K562 (cell line): ENCODE results near the gene RBMS1. TPM values are rescaled to one million over a fixed set of nuclear protein-coding genes. Genes with fewer than 3 reads are reported as not detected.

Source experiments
- AFF4 ChIP-seq: sonication (generic); formaldehyde crosslinking; IDR thresholded peaks from 2 replicates; pipeline ENCODE4 v1.8.0; 2023; ENCODE audit warnings: mild to moderate bottlenecking, missing genetic modification reagents
- ATF7 ChIP-seq: fragments of 450-650 bp; IDR thresholded peaks from 2 replicates; pipeline ENCODE4 v1.7.1; 2014; ENCODE audit warnings: mild to moderate bottlenecking, moderate library complexity
- BRF2 ChIP-seq: IDR thresholded peaks from 3 replicates; pipeline ENCODE4 v1.6.1; 2011; ENCODE audit warnings: borderline replicate concordance, mild to moderate bottlenecking; ENCODE audit not compliant: insufficient read length, insufficient read depth
- ETS1 ChIP-seq: conservative IDR thresholded peaks from 2 replicates; pipeline ENCODE4 v1.6.1; 2011; ENCODE audit warnings: low read depth, mild to moderate bottlenecking, low read length; ENCODE audit not compliant: control insufficient read depth
- EWSR1 ChIP-seq: fragments of 450-650 bp; IDR thresholded peaks from 2 replicates; pipeline ENCODE4 v1.6.1; 2018; ENCODE audit warnings: borderline replicate concordance, mild to moderate bottlenecking, low read depth, moderate library complexity; ENCODE audit not compliant: partially characterized antibody
- HBP1 ChIP-seq: fragments of 450-650 bp; formaldehyde crosslinking; IDR thresholded peaks from 2 replicates; pipeline ENCODE4 v1.4.0; 2022; ENCODE audit warnings: missing genetic modification characterization
- KDM5B ChIP-seq: fragments of 200-600 bp; sonication (generic); IDR thresholded peaks from 2 replicates; pipeline ENCODE4 v1.6.1; 2012; ENCODE audit warnings: low read depth, mild to moderate bottlenecking, moderate library complexity, low read length, control low read depth, inconsistent platforms; ENCODE audit not compliant: insufficient replicate concordance
- KLF16 ChIP-seq: IDR thresholded peaks from 2 replicates; pipeline ENCODE4 v1.6.1; 2016; ENCODE audit warnings: antibody characterized with exemption
- MCM3 ChIP-seq: fragments of 450-650 bp; IDR thresholded peaks from 2 replicates; pipeline ENCODE4 v1.6.1; 2016
- NELFE ChIP-seq: IDR thresholded peaks from 2 replicates; pipeline ENCODE4 v1.6.1; 2011; ENCODE audit warnings: mild to moderate bottlenecking; ENCODE audit not compliant: insufficient read depth, insufficient read length
- NFE2L1 ChIP-seq: fragments of 450-650 bp; IDR thresholded peaks from 2 replicates; pipeline ENCODE4 v1.6.1; 2016; ENCODE audit warnings: missing genetic modification characterization, low read depth, mild to moderate bottlenecking, missing compliant biosample characterization, moderate library complexity, borderline replicate concordance
- PTBP1 ChIP-seq: fragments of 200-400 bp; formaldehyde crosslinking; IDR thresholded peaks from 2 replicates; pipeline ENCODE4 v1.6.1; 2017; ENCODE audit warnings: low read depth, low read length
- RB1 ChIP-seq: fragments of 450-650 bp; IDR thresholded peaks from 2 replicates; pipeline ENCODE4 v1.6.1; 2017; ENCODE audit warnings: low read depth, mild to moderate bottlenecking
- TGIF2 ChIP-seq: sonication (generic); formaldehyde crosslinking; IDR thresholded peaks from 2 replicates; pipeline ENCODE4 v1.8.1; 2022; ENCODE audit warnings: mild to moderate bottlenecking, missing genetic modification reagents, moderate library complexity
- XRCC5 ChIP-seq: fragments of 200-400 bp; formaldehyde crosslinking; IDR thresholded peaks from 2 replicates; pipeline ENCODE4 v1.6.1; 2017; ENCODE audit warnings: low read depth, mild to moderate bottlenecking, low read length
- ZBED1 ChIP-seq: IDR thresholded peaks from 2 replicates; pipeline ENCODE4 v1.6.1; 2014
- ZNF384 ChIP-seq: IDR thresholded peaks from 2 replicates; pipeline ENCODE4 v1.6.1; 2012; ENCODE audit warnings: low read depth, low read length, improper control_type of control experiment
- ZNF57 ChIP-seq: fragments of 450-650 bp; formaldehyde crosslinking; IDR thresholded peaks from 2 replicates; pipeline ENCODE4 v1.4.0; 2020; ENCODE audit warnings: mild to moderate bottlenecking, moderate library complexity
- polyA plus RNA-seq, 8 experiments: library from polyadenylated mRNA; depleted of rRNA in 4 of 8; stranded (reverse) in 5 of 8; unstranded in 3 of 8; fragments of >200 nt; fragmentation: Nextera tagmentation in 2 of 8; fragmentation: Illumina TruSeq in 1 of 8; extraction: Ambion mirVana in 2 of 8; extraction: Trizol in 1 of 8; gene quantifications; 2 replicates each; pipeline versions ENCODE4 v1.2.1 to v1.2.3, GENCODE V29; 2011 to 2014; ENCODE audit warnings: inconsistent platforms in 1 of 8, missing spikeins in 1 of 8
- total RNA-seq, 7 experiments: library from RNA; depleted of rRNA in 6 of 7; stranded (reverse); fragments of >200 nt in 6 of 7; fragmentation: Illumina TruSeq in 2 of 7; extraction: Trizol in 2 of 7; gene quantifications; 2 replicates each; pipeline versions ENCODE4 v1.2.1 to v1.2.3, GENCODE V29; 2011 to 2021; ENCODE audit warnings: low replicate concordance in 1 of 7
- TF ChIP-seq, protein P1 (sequence below), 2 experiments: fragments of 450-650 bp; IDR thresholded peaks; 2 replicates each; pipeline ENCODE4 v1.6.1; 2016

Gene RBMS1
- total and polyA plus RNA-seq, 9 of the 15 experiments (the other 6 are each of a cell fraction or from before 2014, with no cell fraction given): 0.04 to 0.31 (median 0.09) TPM; not detected in 6

DNA sequence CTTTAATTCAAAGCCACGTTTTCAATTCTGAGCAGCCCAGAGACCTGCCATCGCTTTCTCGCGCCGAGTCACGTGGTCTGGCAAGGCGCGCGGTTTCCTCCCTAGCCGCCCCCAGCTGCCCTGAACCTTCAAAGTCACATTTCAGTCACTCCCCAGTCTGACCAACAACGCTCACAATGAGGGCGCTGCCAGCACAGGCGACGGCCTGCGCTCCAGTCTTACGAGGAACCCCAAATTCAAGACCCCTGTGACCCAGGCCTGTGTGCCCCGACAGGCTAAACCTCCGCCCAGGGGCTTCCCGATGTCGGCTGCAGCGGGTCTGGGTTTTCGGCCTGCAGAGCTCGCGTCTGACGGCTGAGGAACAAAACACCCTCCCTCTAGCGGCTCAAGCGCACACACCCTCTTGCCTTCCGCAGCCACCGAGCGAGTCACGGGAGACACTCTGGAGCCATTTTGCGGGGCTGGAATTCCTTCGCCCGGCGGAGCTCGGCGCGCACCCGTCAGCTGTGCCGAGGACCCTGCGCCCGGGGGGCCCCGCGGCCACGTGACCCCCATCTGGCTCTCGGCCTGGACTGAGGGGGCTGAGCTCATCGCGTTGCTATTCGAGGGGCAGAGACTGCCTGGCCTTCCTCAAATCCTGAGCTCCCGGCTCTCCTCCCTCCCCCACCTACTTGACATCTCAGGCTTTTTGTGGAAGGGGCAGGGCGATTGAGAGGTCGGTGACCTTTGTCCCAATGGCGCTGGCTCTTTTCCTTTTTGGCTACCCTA is 223.6 kb downstream of the RBMS1 start (continued):
- TF ChIP-seq HBP1 (CRISPR knock-in tag) (no peak), ZNF57 (CRISPR knock-in tag) (no peak), ATF7 (0 out of 2 replicates have a peak, but pooled peaks have one; percentile 28), NELFE (no peak), BRF2 (no peak), TGIF2 (CRISPR knock-in tag) (peak; percentile 57; the same call in 1 of the 2 replicates), ZNF384 (no peak), EWSR1 (no peak), RB1 (no peak), ETS1 (no peak), PTBP1 (no peak), KDM5B (no peak), XRCC5 (no peak), AFF4 (CRISPR knock-in tag) (no peak), KLF16 (no peak), MCM3 (no peak), ZBED1 (no peak), NFE2L1 (no peak)
- TF ChIP-seq, protein P1, sequence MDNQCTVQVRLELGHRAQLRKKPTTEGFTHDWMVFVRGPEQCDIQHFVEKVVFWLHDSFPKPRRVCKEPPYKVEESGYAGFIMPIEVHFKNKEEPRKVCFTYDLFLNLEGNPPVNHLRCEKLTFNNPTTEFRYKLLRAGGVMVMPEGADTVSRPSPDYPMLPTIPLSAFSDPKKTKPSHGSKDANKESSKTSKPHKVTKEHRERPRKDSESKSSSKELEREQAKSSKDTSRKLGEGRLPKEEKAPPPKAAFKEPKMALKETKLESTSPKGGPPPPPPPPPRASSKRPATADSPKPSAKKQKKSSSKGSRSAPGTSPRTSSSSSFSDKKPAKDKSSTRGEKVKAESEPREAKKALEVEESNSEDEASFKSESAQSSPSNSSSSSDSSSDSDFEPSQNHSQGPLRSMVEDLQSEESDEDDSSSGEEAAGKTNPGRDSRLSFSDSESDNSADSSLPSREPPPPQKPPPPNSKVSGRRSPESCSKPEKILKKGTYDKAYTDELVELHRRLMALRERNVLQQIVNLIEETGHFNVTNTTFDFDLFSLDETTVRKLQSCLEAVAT (IDR thresholded peaks at IDR 0.05): no peak
